ACC112 (cell line): ENCODE measurements around the gene GLRA1.
"Not testable (repeated sequence)": the region's sequence is repeated elsewhere in the genome, so short reads cannot be mapped to it uniquely, and the experiment has no call there.

Experiments
- H2AFZ ChIP-seq: fragments of 200-600 bp; sonication (generic); one replicate; pipeline ENCODE4 v1.6.0; 2017; ENCODE audit warnings: antibody characterized with exemption, low read length; ENCODE audit not compliant: unreplicated experiment
- H3K27ac ChIP-seq: fragments of 200-600 bp; sonication (generic); 2 replicates; pipeline ENCODE4 v1.5.1; 2014; ENCODE audit warnings: low read depth, mild to moderate bottlenecking, antibody characterized with exemption, low read length, moderate library complexity
- H3K27me3 ChIP-seq: fragments of 200-600 bp; sonication (generic); 2 replicates; pipeline ENCODE4 v1.6.1; 2014; ENCODE audit warnings: mild to moderate bottlenecking, antibody characterized with exemption, low read length, moderate library complexity, mixed read lengths; ENCODE audit not compliant: insufficient read depth
- H3K36me3 ChIP-seq: fragments of 200-600 bp; sonication (generic); 2 replicates; pipeline ENCODE4 v1.6.1; 2016; ENCODE audit warnings: mild to moderate bottlenecking, antibody characterized with exemption, low read length, moderate library complexity, mixed read lengths; ENCODE audit not compliant: insufficient read depth
- H3K4me1 ChIP-seq: fragments of 200-600 bp; sonication (generic); one replicate; pipeline ENCODE4 v1.6.1; 2016; ENCODE audit warnings: low read length, mixed read lengths; ENCODE audit not compliant: insufficient read depth, unreplicated experiment, control insufficient read depth
- H3K4me3 ChIP-seq: fragments of 200-600 bp; sonication (generic); 2 replicates; pipeline ENCODE4 v1.5.1; 2014; ENCODE audit warnings: mild to moderate bottlenecking, low read depth, low read length
- H3K79me2 ChIP-seq: fragments of 200-600 bp; sonication (generic); one replicate; pipeline ENCODE4 v1.6.0; 2016; ENCODE audit warnings: low read length; ENCODE audit not compliant: control insufficient read depth, unreplicated experiment, insufficient read depth

Gene GLRA1

DNA sequence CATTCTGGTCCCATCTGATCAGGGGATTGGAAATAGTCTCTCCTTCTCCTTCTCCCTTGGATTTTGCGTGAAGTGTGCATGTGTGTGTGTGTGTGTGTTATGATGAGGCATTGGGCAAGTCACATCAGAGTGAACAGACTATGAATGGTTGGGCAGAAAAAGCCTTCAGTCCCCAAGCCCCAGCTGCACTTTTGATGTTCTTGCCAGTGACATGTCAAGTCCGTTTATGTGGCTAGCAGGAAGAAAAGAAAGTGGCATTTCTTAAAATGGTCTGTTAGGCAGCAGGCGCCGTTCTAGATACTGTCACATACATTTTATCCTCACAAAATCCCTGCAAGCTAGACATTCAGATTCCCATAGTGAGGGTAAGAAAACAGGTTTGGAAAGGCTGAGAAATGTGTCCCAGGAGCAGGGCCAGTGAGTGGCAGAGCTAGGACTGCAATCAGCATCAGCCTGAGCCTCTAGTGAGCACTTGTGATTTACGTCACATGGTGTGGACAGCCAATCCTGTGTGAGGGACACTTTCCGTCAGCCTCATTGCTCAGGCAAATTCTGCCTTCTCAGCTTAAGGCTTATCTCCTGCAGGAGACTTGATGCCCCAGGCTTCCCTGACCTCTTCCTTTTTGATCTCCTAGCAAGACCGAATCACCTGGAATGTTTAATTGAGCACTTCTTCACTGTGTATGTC lies 60.4 kb downstream of the GLRA1 start:
- Histone ChIP-seq H3K27ac (no peak overlapping the region), H2AFZ (no peak overlapping the region), H3K79me2 (no peaks in the 10 kb centered on the region)

DNA sequence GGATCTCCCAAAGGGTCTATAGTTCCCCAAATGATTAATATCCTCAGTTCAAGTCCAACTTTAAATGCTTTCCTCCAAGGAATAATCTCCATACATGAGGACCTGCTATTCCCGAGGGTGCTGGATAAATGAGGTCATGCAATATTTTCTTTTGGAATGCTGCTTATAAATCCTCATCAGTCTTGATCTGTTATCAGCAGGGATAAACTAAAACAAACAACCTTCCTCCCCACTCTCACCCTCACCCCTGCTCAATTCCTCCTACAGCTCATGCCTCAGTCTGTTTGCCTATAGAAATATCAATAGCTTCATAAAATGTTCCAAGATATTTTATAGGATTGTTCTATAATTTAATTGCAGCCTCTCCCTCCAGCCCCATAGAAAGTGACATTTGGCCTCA lies 61.1 kb downstream of the GLRA1 start:
- no peak overlapping the region for H3K4me3 ChIP-seq
- peaks cover 9% of the 10 kb centered on the region; the same call in 1 of the 2 replicates for H3K27me3 ChIP-seq

More for the DNA sequence above, 60.4 kb downstream of the GLRA1 start:
- Histone ChIP-seq H3K36me3 (no peaks in the 10 kb centered on the region), H3K4me3 (no peak overlapping the region), H3K27me3 (peaks cover 9% of the 10 kb centered on the region; the same call in 1 of the 2 replicates), H3K4me1 (no peaks in the 10 kb centered on the region)

DNA sequence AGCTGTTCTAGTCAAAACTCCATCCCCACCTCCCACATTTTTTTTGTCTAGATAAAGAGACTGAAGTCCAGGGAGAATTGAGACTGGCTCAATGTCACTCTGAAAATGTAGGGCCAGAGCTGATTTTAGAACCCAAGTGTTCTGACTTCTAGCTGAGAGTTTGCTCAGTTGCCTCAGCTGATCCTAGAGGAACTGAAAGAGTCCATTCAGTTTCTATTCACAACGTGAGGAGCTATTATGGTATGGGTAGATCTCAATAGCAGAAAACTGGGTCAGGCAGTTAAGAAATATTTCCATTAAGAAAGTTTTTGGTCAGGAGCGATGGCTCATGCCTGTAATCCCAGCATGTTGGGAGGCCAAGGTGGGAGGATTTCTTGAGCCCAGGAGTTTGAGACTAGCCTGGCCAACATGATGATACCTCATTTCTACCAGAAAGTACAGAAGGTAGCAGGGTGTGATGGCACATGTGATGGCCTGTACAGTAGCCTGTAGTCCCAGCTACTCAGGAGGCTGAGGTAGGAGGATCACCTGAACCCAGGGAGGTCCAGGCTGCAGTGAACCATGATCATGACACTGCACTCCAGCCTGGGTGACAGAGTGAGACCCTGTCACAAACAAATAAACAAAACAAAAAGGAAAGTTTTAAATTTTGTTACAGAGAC lies 61.7 kb downstream of the GLRA1 start:
- no peaks in the 10 kb centered on the region for H3K79me2 ChIP-seq
- no peak overlapping the region for H2AFZ ChIP-seq
- H3K4me1 ChIP-seq: no peaks in the 10 kb centered on the region
- H3K27ac ChIP-seq: no peak overlapping the region
- H3K4me3 ChIP-seq: no peak overlapping the region
- H3K27me3 ChIP-seq: peaks cover 8% of the 10 kb centered on the region; the same call in 1 of the 2 replicates
- H3K36me3 ChIP-seq: no peaks in the 10 kb centered on the region

More for the DNA sequence above, 61.1 kb downstream of the GLRA1 start:
- Histone ChIP-seq H3K79me2 (no peaks in the 10 kb centered on the region), H3K4me1 (no peaks in the 10 kb centered on the region), H2AFZ (no peak overlapping the region), H3K36me3 (no peaks in the 10 kb centered on the region), H3K27ac (no peak overlapping the region)

DNA sequence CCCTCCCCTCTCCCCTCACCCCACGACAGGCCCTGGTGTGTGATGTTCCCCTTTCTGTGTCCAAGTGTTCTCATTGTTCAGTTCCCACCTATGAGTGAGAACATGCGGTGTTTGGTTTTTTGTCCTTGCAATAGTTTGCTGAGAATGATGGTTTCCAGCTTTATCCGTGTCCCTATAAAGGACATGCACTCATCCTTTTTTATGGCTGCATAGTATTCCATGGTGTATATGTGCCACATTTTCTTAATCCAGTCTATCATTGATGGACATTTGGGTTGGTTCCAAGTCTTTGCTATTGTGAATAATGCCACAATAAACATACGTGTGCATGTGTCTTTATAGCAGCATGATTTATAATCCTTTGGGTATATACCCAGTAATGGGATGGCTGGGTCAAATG lies 63.8 kb downstream of the GLRA1 start:
- H3K4me3 ChIP-seq, H3K27ac ChIP-seq, H3K36me3 ChIP-seq, H3K79me2 ChIP-seq, H3K4me1 ChIP-seq, H3K27me3 ChIP-seq, H2AFZ ChIP-seq: not testable (repeated sequence)

DNA sequence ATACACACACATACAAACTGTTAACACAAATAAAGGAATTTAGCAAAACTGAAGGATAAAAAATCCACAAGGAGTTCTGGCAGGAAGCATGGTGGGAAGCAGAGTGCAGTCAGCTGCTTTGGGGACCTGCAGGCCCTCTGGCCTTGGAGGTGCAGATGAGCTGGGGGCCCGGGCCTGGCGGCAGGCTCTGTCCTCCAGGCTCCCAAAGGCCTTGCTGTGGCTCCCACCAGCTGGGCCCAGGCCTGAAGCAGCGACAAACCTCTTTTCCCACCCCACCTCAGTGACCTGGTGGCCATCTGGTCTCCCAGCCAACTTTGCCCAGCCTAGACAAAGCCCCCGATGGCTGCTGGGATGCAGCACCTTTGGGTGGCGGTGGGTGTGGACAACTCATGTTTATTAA lies 67.8 kb downstream of the GLRA1 start:
- no peak overlapping the region for H2AFZ ChIP-seq
- no peaks in the 10 kb centered on the region for H3K36me3 ChIP-seq
- H3K4me1 ChIP-seq: no peaks in the 10 kb centered on the region
- no peaks in the 10 kb centered on the region for H3K79me2 ChIP-seq
- no peak overlapping the region for H3K27ac ChIP-seq
- peaks cover 11% of the 10 kb centered on the region; the same call in 1 of the 2 replicates for H3K27me3 ChIP-seq
- no peak overlapping the region for H3K4me3 ChIP-seq

DNA sequence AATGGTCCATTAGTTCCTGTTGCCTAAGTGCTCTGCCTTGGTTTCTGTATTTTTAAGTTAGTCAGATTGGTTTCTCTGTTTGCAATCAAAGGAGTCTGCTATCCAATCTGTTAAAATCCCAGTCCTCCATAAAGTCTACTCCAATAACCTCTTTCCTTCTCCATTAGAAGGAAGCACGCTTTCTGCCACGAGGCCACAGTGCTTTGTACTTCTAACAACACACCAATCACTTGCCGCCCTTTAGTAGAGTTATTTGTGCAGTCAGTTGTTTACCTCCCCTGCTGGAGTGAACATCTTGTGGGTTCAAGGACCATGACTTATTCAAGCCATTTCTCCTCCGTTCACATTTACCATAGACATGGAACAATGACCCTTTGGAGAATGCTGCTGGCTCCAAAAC lies 69.0 kb downstream of the GLRA1 start:
- Histone ChIP-seq H3K27ac (no peak overlapping the region), H3K27me3 (peaks cover 11% of the 10 kb centered on the region; the same call in 1 of the 2 replicates), H3K4me3 (no peak overlapping the region), H3K36me3 (no peaks in the 10 kb centered on the region), H3K79me2 (no peaks in the 10 kb centered on the region), H3K4me1 (no peaks in the 10 kb centered on the region), H2AFZ (no peak overlapping the region)

DNA sequence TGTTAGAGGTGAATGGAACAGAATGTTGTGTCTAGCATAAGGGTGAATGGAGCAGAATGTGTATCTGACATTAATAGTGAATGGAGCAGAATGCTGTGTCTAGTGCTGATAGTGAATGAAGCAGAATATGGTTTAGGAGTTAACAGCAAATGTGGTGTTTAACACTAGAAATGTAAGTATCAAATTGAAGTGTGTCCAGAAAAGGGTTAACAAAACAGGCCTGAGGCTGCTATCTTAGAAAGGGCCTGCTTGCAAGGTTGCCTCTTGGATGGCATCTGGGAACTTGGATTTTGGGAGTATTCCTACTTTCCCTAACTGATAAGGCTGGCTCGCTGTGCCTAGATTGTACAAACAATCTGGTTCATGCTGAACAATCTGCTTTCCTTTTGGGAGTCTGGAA lies 76.8 kb downstream of the GLRA1 start:
- Histone ChIP-seq H3K4me1 (no peaks in the 10 kb centered on the region), H3K27me3 (peaks cover 4% of the 10 kb centered on the region), H3K27ac (no peak overlapping the region), H3K4me3 (no peak overlapping the region), H3K36me3 (no peaks in the 10 kb centered on the region), H2AFZ (no peak overlapping the region), H3K79me2 (no peaks in the 10 kb centered on the region)

GRCh38 chr5:151846765-151847164 lies 77.9 kb downstream of the GLRA1 start:
- Histone ChIP-seq H3K27ac (no peak overlapping the region), H3K4me1 (no peaks in the 10 kb centered on the region), H3K27me3 (no peaks in the 10 kb centered on the region; the same call in 1 of the 2 replicates), H2AFZ (no peak overlapping the region), H3K36me3 (no peaks in the 10 kb centered on the region), H3K4me3 (no peak overlapping the region), H3K79me2 (no peaks in the 10 kb centered on the region)

DNA sequence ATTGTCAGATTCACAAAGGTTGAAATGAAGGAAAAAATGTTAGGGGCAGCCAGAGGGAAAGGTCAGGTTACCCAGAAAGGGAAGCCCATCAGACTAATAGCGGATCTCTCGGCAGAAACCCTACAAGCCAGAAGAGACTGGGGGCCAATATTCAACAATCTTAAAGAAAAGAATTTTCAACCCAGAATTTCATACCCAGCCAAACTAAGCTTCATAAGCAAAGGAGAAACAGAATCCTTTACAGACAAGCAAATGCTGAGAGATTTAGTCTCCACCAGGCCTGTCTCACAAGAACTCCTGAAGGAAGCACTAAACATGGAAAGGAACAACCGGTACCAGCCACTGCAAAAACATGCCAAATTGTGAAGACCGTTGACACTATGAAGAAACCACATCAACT lies 91.8 kb downstream of the GLRA1 start:
- H3K4me1 ChIP-seq, H3K36me3 ChIP-seq, H3K27ac ChIP-seq, H3K79me2 ChIP-seq, H3K27me3 ChIP-seq, H3K4me3 ChIP-seq, H2AFZ ChIP-seq: not testable (repeated sequence)

DNA sequence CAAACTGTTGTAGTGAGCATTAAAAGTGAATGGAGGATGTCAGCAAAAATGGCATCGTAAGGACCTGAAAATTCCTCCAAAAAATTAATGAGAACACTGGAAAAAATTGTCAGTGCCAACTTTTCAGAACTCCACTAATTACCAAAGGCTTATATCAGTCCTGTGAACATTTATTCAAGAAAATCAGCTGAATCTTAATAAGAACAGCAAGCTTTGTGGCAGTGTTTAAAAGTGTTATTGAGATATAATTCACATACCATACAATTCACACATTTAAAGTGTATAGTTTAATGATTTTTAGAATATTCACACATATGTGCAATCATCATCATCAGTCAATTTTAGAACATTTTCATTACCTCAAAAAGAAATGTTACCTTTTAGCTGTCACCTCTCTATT lies 95.3 kb downstream of the GLRA1 start:
- no peak overlapping the region for H3K4me3 ChIP-seq
- no peaks in the 10 kb centered on the region for H3K27me3 ChIP-seq
- no peak overlapping the region for H3K27ac ChIP-seq
- H2AFZ ChIP-seq: no peak overlapping the region
- no peaks in the 10 kb centered on the region for H3K79me2 ChIP-seq
- H3K4me1 ChIP-seq: no peaks in the 10 kb centered on the region
- H3K36me3 ChIP-seq: no peaks in the 10 kb centered on the region

- Histone ChIP-seq H3K27ac (no peak overlapping the region), H3K79me2 (no peaks in the 10 kb centered on the region), H3K4me1 (no peaks in the 10 kb centered on the region), H3K4me3 (no peak overlapping the region), H3K36me3 (no peaks in the 10 kb centered on the region), H2AFZ (no peak overlapping the region), H3K27me3 (no peaks in the 10 kb centered on the region)
Measured at GRCh38 chr5:151825445-151825844, 99.2 kb downstream of the GLRA1 start.
